ENCODE data around the gene DHX9. TPM values are rescaled to one million over a fixed set of nuclear protein-coding genes. Genes with fewer than 3 reads are reported as not detected.

DHX9 gene
- total RNA-seq, 1 donor from 2014 or later: 426 TPM

DNA sequence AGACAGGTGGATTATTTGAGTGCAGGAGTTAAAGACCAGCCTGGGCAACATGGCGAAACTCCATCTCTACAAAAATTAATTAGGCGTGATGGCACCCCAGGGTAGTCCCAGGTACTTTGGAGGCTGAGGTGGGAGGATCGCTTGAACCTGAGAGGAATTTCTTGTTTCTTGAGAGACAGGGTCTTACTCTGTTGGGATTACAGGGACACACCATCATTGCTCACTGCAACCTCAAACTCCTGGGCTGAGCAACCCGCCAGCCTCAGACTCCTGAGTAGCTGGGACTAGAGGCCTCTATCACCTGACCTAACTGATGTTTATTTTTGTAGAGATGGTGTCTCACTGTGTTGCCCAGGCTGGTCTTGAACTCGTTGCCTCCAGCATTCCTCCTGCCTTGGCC lies 24.8 kb downstream of the DHX9 start:
- Mint-ChIP-seq H3K4me3 (no peak overlapping the region), H3K9me3 (no peaks in the 10 kb centered on the region), H3K27ac (ENCODE audit: unreplicated experiment) (peak overlapping the region; percentile 50), H3K27me3 (ENCODE audit: low read depth) (no peaks in the 10 kb centered on the region), H3K4me1 (no peaks in the 10 kb centered on the region), H3K36me3 (ENCODE audit: low read depth) (peaks cover 22% of the 10 kb centered on the region)
- DNase-seq (ENCODE audit: low read depth, low spot score): no peak
- TF ChIP-seq, protein P1, sequence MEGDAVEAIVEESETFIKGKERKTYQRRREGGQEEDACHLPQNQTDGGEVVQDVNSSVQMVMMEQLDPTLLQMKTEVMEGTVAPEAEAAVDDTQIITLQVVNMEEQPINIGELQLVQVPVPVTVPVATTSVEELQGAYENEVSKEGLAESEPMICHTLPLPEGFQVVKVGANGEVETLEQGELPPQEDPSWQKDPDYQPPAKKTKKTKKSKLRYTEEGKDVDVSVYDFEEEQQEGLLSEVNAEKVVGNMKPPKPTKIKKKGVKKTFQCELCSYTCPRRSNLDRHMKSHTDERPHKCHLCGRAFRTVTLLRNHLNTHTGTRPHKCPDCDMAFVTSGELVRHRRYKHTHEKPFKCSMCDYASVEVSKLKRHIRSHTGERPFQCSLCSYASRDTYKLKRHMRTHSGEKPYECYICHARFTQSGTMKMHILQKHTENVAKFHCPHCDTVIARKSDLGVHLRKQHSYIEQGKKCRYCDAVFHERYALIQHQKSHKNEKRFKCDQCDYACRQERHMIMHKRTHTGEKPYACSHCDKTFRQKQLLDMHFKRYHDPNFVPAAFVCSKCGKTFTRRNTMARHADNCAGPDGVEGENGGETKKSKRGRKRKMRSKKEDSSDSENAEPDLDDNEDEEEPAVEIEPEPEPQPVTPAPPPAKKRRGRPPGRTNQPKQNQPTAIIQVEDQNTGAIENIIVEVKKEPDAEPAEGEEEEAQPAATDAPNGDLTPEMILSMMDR (conservative IDR thresholded peaks at IDR 0.05): no peak

DNA sequence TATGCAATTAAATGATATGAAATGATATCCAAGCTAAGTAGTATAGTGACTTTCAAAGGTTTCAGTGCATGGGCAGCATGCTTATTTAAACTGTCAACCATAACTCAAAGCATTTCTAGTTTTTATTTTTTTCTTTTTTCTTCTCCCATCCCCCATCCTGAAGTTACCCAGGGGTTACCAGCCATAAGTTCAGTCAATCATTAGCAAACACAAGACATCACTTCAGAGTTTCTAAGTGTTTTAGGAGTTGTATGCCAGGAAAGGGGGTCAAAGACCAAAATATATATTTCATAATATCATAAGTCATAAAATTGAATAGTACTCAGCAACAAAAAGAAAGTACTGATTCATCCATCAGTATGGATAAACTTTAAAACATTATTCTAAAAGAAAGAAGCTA lies 28.7 kb downstream of the DHX9 start:
- Mint-ChIP-seq H3K27me3 (ENCODE audit: low read depth) (no peaks in the 10 kb centered on the region), H3K36me3 (ENCODE audit: low read depth) (peaks cover 25% of the 10 kb centered on the region), H3K9me3 (no peaks in the 10 kb centered on the region), H3K4me1 (no peaks in the 10 kb centered on the region), H3K4me3 (no peak overlapping the region), H3K27ac (ENCODE audit: unreplicated experiment) (no peak overlapping the region)
- TF ChIP-seq, protein P1 (conservative IDR thresholded peaks at IDR 0.05): no peak
- DNase-seq (ENCODE audit: low read depth, low spot score): no peak

DNA sequence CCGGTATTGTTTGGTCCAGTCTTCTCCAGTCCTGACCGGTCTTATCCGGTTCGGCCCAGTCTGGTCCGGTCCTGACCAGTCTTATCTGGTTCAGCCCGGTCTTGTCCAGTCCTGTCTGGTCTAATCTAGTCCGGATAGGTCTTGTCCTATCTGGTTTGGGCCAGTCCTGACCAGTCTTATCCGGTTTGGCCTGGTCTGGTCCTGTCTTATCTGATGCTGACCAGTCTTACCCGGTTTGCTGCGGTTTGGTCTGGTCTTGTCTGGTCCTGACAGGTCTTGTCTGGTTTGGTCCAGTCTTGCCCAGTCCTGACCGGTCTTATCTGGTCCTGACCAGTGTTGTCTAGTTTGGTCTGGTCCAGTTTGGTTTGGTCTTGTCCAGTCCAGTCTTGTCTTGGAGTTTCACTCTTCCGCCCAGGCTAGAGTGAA lies 30.1 kb downstream of the DHX9 start:
- no peak for DNase-seq (ENCODE audit: low read depth, low spot score)
- Mint-ChIP-seq H3K36me3 (ENCODE audit: low read depth) (peaks cover 33% of the 10 kb centered on the region), H3K4me3 (no peak overlapping the region), H3K27me3 (ENCODE audit: low read depth) (no peaks in the 10 kb centered on the region), H3K9me3 (no peaks in the 10 kb centered on the region), H3K4me1 (no peaks in the 10 kb centered on the region), H3K27ac (ENCODE audit: unreplicated experiment) (peak overlapping the region; percentile 76)
- TF ChIP-seq, protein P1 (conservative IDR thresholded peaks at IDR 0.05): no peak

DNA sequence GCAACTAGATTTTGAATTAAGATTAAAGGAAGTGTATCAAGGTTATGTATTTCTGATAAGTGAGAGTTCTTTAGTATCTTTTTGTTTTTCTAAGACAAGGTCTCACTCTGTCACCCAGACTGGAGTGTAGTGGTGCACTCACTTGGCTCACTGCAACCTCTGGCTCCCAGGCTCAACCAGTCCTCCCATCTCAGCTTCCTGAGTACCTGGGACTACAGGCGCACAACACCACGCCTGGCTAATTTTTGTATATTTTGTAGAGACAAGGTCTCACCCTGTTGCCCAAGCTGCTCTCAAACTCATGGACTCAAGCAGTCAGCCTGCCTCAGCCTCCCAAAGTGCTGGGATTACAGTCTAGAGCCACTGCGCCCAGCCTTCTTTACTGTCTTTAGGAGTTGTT lies 33.7 kb downstream of the DHX9 start:
- H3K9me3 Mint-ChIP-seq: no peaks in the 10 kb centered on the region
- TF ChIP-seq, protein P1 (conservative IDR thresholded peaks at IDR 0.05): no peak
- no peak overlapping the region for H3K27ac Mint-ChIP-seq (ENCODE audit: unreplicated experiment)
- H3K36me3 Mint-ChIP-seq (ENCODE audit: low read depth): peaks cover 43% of the 10 kb centered on the region
- DNase-seq (ENCODE audit: low read depth, low spot score): no peak
- H3K27me3 Mint-ChIP-seq (ENCODE audit: low read depth): no peaks in the 10 kb centered on the region
- no peaks in the 10 kb centered on the region for H3K4me1 Mint-ChIP-seq
- no peak overlapping the region for H3K4me3 Mint-ChIP-seq

DNA sequence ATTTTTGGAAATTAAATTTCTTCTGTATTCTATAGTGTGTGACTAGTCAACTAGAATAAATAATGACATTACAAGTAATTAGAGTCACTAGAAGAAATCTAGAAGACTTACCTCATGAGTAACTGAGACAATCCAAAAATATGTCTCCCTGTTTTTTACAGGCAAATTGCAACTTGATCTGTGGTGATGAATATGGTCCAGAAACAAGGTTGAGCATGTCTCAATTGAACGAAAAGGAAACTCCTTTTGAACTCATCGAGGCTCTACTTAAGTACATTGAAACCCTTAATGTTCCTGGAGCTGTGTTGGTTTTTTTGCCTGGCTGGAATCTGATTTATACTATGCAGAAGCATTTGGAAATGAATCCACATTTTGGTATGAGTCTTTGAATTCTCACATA lies 36.7 kb downstream of the DHX9 start:
- Mint-ChIP-seq H3K4me1 (no peaks in the 10 kb centered on the region), H3K4me3 (no peak overlapping the region), H3K36me3 (ENCODE audit: low read depth) (peaks cover 56% of the 10 kb centered on the region), H3K27ac (ENCODE audit: unreplicated experiment) (no peak overlapping the region), H3K9me3 (no peaks in the 10 kb centered on the region), H3K27me3 (ENCODE audit: low read depth) (no peaks in the 10 kb centered on the region)
- TF ChIP-seq, protein P1 (conservative IDR thresholded peaks at IDR 0.05): no peak
- no peak for DNase-seq (ENCODE audit: low read depth, low spot score)

DNA sequence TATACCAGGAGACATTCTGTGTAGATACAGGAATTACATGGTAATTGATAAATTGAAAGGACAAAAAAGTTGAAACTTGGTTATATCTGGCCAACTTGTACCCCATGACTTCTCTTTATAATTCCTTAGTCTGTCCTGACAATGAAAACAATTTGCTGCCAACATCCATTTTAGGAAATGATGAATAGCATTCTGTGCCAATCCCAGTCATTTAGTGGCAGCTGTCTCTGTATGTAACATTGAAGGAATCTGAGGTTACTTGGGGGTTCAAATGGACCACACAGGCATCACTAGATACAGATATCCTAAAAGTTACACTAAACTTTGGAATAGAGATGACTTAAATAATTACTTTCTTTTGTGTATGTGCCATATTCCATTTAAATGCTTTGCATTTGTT lies 38.2 kb downstream of the DHX9 start:
- Mint-ChIP-seq H3K4me1 (no peaks in the 10 kb centered on the region), H3K36me3 (ENCODE audit: low read depth) (peaks cover 61% of the 10 kb centered on the region), H3K9me3 (no peaks in the 10 kb centered on the region), H3K4me3 (no peak overlapping the region), H3K27me3 (ENCODE audit: low read depth) (no peaks in the 10 kb centered on the region), H3K27ac (ENCODE audit: unreplicated experiment) (no peak overlapping the region)
- no peak for DNase-seq (ENCODE audit: low read depth, low spot score)
- TF ChIP-seq, protein P1 (conservative IDR thresholded peaks at IDR 0.05): no peak
